GM23338 (cell line): ENCODE measurements around the gene WDR70.

Source experiments
- CREB1 ChIP-seq: fragments of 250-450 bp; sonication (Bioruptor Pico); IDR thresholded peaks from 2 replicates; pipeline ENCODE4 v1.5.0; 2020; ENCODE audit warnings: low read depth, mild to moderate bottlenecking, moderate library complexity
- EZH2 ChIP-seq: fragments of 200-600 bp; sonication (generic); IDR thresholded peaks from one replicate; pipeline ENCODE4 v1.8.0; 2017; ENCODE audit warnings: antibody characterized with exemption, mild to moderate bottlenecking, low read depth; ENCODE audit not compliant: unreplicated experiment
- EZH2phosphoT487 ChIP-seq: fragments of 200-600 bp; sonication (generic); IDR thresholded peaks from one replicate; pipeline ENCODE4 v1.8.1; 2018; ENCODE audit warnings: antibody characterized with exemption; ENCODE audit not compliant: unreplicated experiment
- JUNB ChIP-seq: IDR thresholded peaks from one replicate; pipeline ENCODE4 v1.6.1; 2016; ENCODE audit warnings: antibody characterized with exemption; ENCODE audit not compliant: unreplicated experiment
- NANOG ChIP-seq: IDR thresholded peaks from 2 replicates; pipeline ENCODE4 v1.6.1; 2016; ENCODE audit warnings: antibody characterized with exemption, borderline replicate concordance
- POLR2AphosphoS5 ChIP-seq: IDR thresholded peaks from 2 replicates; pipeline ENCODE4 v1.6.1; 2016; ENCODE audit warnings: antibody characterized with exemption, low read depth
- STAT1 ChIP-seq: IDR thresholded peaks from one replicate; pipeline ENCODE4 v1.6.1; 2016; ENCODE audit warnings: antibody characterized with exemption; ENCODE audit not compliant: unreplicated experiment
- ZNF114 ChIP-seq: fragments of 250-450 bp; sonication (Bioruptor Pico); IDR thresholded peaks from 2 replicates; pipeline ENCODE4 v1.5.0; 2020; ENCODE audit warnings: mild to moderate bottlenecking, moderate library complexity
- ZNF331 ChIP-seq: fragments of 250-450 bp; sonication (Bioruptor Pico); IDR thresholded peaks from 2 replicates; pipeline ENCODE4 v1.5.0; 2020; ENCODE audit warnings: low read depth, mild to moderate bottlenecking, moderate library complexity
- TF ChIP-seq, protein P1 (sequence below), 2 experiments: fragments of 200-600 bp in 1 of 2; sonication (generic) in 1 of 2; conservative IDR thresholded peaks; 2 replicates each; pipeline versions ENCODE4 v1.5.1 to v1.6.1; 2016 to 2017; ENCODE audit warnings: antibody characterized with exemption in 2 of 2, low read depth in 2 of 2, mild to moderate bottlenecking in 2 of 2, moderate library complexity in 1 of 2
- TF ChIP-seq, protein P2 (sequence below): IDR thresholded peaks from one replicate; pipeline ENCODE4 v1.6.1; 2018; ENCODE audit warnings: antibody characterized with exemption; ENCODE audit not compliant: unreplicated experiment
- TF ChIP-seq, protein P3 (sequence below): IDR thresholded peaks from 2 replicates; pipeline ENCODE4 v1.6.1; 2016; ENCODE audit warnings: antibody characterized with exemption

DNA sequence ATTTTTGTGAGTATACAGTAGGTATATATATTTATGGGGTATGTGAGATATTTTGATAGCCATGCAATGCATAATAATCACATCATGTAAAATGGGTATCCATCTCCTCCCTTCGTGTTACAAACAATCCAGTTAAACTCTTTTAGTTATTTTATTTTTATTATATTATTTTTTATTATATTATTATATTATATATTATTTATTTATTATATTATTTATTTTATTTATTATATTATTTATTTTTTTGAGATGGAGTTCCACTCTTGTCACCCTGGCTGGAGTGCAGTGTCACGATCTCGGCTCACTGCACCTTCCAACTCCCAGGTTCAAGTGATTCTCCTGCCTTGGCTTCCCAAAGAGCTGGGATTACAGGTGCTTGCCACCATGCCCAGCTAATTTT lies 138.6 kb downstream of the WDR70 start:
- no peak for TF ChIP-seq STAT1
- TF ChIP-seq, protein P1, sequence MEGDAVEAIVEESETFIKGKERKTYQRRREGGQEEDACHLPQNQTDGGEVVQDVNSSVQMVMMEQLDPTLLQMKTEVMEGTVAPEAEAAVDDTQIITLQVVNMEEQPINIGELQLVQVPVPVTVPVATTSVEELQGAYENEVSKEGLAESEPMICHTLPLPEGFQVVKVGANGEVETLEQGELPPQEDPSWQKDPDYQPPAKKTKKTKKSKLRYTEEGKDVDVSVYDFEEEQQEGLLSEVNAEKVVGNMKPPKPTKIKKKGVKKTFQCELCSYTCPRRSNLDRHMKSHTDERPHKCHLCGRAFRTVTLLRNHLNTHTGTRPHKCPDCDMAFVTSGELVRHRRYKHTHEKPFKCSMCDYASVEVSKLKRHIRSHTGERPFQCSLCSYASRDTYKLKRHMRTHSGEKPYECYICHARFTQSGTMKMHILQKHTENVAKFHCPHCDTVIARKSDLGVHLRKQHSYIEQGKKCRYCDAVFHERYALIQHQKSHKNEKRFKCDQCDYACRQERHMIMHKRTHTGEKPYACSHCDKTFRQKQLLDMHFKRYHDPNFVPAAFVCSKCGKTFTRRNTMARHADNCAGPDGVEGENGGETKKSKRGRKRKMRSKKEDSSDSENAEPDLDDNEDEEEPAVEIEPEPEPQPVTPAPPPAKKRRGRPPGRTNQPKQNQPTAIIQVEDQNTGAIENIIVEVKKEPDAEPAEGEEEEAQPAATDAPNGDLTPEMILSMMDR (conservative IDR thresholded peaks at IDR 0.05; ENCODE audit: low read depth in 2 of 2) = no peak
- TF ChIP-seq POLR2AphosphoS5 = no peak
- no peak for TF ChIP-seq EZH2
- no peak for TF ChIP-seq EZH2phosphoT487
- TF ChIP-seq, protein P2, sequence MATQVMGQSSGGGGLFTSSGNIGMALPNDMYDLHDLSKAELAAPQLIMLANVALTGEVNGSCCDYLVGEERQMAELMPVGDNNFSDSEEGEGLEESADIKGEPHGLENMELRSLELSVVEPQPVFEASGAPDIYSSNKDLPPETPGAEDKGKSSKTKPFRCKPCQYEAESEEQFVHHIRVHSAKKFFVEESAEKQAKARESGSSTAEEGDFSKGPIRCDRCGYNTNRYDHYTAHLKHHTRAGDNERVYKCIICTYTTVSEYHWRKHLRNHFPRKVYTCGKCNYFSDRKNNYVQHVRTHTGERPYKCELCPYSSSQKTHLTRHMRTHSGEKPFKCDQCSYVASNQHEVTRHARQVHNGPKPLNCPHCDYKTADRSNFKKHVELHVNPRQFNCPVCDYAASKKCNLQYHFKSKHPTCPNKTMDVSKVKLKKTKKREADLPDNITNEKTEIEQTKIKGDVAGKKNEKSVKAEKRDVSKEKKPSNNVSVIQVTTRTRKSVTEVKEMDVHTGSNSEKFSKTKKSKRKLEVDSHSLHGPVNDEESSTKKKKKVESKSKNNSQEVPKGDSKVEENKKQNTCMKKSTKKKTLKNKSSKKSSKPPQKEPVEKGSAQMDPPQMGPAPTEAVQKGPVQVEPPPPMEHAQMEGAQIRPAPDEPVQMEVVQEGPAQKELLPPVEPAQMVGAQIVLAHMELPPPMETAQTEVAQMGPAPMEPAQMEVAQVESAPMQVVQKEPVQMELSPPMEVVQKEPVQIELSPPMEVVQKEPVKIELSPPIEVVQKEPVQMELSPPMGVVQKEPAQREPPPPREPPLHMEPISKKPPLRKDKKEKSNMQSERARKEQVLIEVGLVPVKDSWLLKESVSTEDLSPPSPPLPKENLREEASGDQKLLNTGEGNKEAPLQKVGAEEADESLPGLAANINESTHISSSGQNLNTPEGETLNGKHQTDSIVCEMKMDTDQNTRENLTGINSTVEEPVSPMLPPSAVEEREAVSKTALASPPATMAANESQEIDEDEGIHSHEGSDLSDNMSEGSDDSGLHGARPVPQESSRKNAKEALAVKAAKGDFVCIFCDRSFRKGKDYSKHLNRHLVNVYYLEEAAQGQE = no peak
- TF ChIP-seq NANOG = no peak
- TF ChIP-seq, protein P3, sequence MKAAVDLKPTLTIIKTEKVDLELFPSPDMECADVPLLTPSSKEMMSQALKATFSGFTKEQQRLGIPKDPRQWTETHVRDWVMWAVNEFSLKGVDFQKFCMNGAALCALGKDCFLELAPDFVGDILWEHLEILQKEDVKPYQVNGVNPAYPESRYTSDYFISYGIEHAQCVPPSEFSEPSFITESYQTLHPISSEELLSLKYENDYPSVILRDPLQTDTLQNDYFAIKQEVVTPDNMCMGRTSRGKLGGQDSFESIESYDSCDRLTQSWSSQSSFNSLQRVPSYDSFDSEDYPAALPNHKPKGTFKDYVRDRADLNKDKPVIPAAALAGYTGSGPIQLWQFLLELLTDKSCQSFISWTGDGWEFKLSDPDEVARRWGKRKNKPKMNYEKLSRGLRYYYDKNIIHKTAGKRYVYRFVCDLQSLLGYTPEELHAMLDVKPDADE = no peak
- TF ChIP-seq CREB1 (CRISPR knock-in tag) = no peak
- TF ChIP-seq ZNF114 (CRISPR knock-in tag) = no peak
- TF ChIP-seq JUNB = no peak
- no peak for TF ChIP-seq ZNF331
